Breast epithelium (tissue), 3 donors: ENCODE measurements around the gene AGAP1.

Source experiments
- POLR2A ChIP-seq: fragments of 450-650 bp; IDR thresholded peaks from one replicate; pipeline ENCODE4 v1.6.1; 2016; ENCODE audit warnings: antibody characterized with exemption, mild to moderate bottlenecking, moderate library complexity
- POLR2AphosphoS5 ChIP-seq, 3 donors: sonication (generic); formaldehyde crosslinking; IDR thresholded peaks; one replicate each; pipeline ENCODE4 v1.6.1; 2017; ENCODE audit warnings: antibody characterized with exemption in 3 of 3
- TF ChIP-seq, protein P1 (sequence below), 3 donors: fragments of 450-650 bp; IDR thresholded peaks; one replicate each; pipeline ENCODE4 v1.5.1; 2016 to 2017; ENCODE audit warnings: antibody characterized with exemption in 3 of 3, mild to moderate bottlenecking in 3 of 3, moderate library complexity in 3 of 3

DNA sequence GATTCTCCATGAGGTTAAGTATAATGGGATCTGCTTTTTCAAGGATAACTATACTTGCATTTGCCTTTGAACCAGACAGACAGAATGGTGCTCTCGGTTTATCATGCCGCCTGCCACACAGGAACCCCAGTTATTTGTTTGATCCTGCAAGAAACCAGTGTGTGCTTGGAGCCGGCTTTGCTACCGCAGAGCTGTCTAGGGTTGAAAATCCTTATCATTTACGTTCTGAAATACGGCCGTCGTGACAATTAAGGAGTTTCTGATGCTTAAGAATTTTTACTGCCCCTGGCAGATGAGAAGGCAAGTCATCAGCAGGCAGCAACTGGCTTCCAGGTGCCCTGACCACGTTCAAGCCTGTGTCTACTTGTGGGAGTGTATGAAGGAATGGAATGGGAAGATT, 562.3 kb downstream of the AGAP1 start:
- TF ChIP-seq, protein P1, sequence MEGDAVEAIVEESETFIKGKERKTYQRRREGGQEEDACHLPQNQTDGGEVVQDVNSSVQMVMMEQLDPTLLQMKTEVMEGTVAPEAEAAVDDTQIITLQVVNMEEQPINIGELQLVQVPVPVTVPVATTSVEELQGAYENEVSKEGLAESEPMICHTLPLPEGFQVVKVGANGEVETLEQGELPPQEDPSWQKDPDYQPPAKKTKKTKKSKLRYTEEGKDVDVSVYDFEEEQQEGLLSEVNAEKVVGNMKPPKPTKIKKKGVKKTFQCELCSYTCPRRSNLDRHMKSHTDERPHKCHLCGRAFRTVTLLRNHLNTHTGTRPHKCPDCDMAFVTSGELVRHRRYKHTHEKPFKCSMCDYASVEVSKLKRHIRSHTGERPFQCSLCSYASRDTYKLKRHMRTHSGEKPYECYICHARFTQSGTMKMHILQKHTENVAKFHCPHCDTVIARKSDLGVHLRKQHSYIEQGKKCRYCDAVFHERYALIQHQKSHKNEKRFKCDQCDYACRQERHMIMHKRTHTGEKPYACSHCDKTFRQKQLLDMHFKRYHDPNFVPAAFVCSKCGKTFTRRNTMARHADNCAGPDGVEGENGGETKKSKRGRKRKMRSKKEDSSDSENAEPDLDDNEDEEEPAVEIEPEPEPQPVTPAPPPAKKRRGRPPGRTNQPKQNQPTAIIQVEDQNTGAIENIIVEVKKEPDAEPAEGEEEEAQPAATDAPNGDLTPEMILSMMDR (IDR thresholded peaks at IDR 0.05) = no peak
- TF ChIP-seq POLR2A (no peak), POLR2AphosphoS5 (IDR thresholded peaks at IDR 0.05) (no peak)
